BLaER1 (cell line): ENCODE measurements around the gene FPR1.

Source experiments
- H3K27ac ChIP-seq: shearing (Covaris generic); formaldehyde crosslinking; 2 replicates; pipeline ENCODE4 v1.8.1; 2022
- H3K27me3 ChIP-seq: shearing (Covaris generic); formaldehyde crosslinking; 2 replicates; pipeline ENCODE4 v1.8.1; 2022
- H3K36me3 ChIP-seq: shearing (Covaris generic); formaldehyde crosslinking; 2 replicates; pipeline ENCODE4 v1.8.1; 2022
- H3K4me1 ChIP-seq: shearing (Covaris generic); formaldehyde crosslinking; 2 replicates; pipeline ENCODE4 v1.8.1; 2022
- H3K4me2 ChIP-seq: shearing (Covaris generic); formaldehyde crosslinking; 2 replicates; pipeline ENCODE4 v1.8.1; 2022
- H3K4me3 ChIP-seq: shearing (Covaris generic); formaldehyde crosslinking; 2 replicates; pipeline ENCODE4 v1.8.1; 2022
- H3K9ac ChIP-seq: shearing (Covaris generic); formaldehyde crosslinking; 2 replicates; pipeline ENCODE4 v1.8.1; 2022
- H3K9me3 ChIP-seq: shearing (Covaris generic); formaldehyde crosslinking; 2 replicates; pipeline ENCODE4 v1.8.1; 2022
- H4K20me1 ChIP-seq: shearing (Covaris generic); formaldehyde crosslinking; 2 replicates; pipeline ENCODE4 v1.8.1; 2022
- Cebpa-rat ChIP-seq: shearing (Covaris generic); IDR thresholded peaks from 2 replicates; pipeline ENCODE4 v1.8.1; 2022

The FPR1 gene

GRCh38 chr19:51698296-51698695 lies 53.4 kb downstream of the FPR1 start:
- Histone ChIP-seq H4K20me1 (peaks cover 60% of the 10 kb centered on the region), H3K27ac (no peak overlapping the region), H3K36me3 (peaks cover 86% of the 10 kb centered on the region)

GRCh38 chr19:51697169-51697776 lies 54.4 kb downstream of the FPR1 start:
- H3K27ac ChIP-seq = no peak overlapping the region
- H3K9me3 ChIP-seq = no peaks in the 10 kb centered on the region
- H4K20me1 ChIP-seq = peaks cover 60% of the 10 kb centered on the region

More at GRCh38 chr19:51698296-51698695, 53.4 kb downstream of the FPR1 start:
- no peak overlapping the region for H3K4me2 ChIP-seq
- no peak overlapping the region for H3K4me3 ChIP-seq
- H3K9ac ChIP-seq = no peak overlapping the region
- H3K27me3 ChIP-seq = peaks cover 13% of the 10 kb centered on the region
- H3K4me1 ChIP-seq = peaks cover 15% of the 10 kb centered on the region
- TF ChIP-seq Cebpa-rat = no peak
- H3K9me3 ChIP-seq = no peaks in the 10 kb centered on the region

DNA sequence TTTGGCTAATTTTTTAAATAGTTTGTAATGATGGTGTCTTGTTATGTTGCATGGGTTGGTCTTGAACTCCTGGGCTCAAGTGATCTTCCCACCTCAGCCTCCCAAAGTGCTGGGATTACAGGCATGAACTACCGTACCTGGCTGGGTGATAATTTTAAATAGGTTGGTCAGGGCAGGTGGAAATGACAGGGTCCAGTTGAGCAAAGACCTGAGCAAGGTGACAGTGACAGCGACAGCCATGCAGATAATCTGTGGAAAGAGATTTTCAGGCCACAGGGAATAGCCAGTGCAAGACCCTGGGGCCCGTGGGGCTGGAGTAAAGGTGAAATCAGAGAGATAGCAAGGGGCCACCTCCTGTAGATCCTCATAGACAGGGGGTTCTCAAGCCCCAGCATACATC lies 55.1 kb downstream of the FPR1 start:
- H4K20me1 ChIP-seq = peaks cover 63% of the 10 kb centered on the region
- no peaks in the 10 kb centered on the region for H3K9me3 ChIP-seq
- peaks cover 94% of the 10 kb centered on the region for H3K36me3 ChIP-seq
- H3K27ac ChIP-seq = no peak overlapping the region
- no peak overlapping the region for H3K4me3 ChIP-seq
- TF ChIP-seq Cebpa-rat = no peak
- no peak overlapping the region for H3K4me2 ChIP-seq
- H3K27me3 ChIP-seq = no peaks in the 10 kb centered on the region
- no peak overlapping the region for H3K9ac ChIP-seq
- peaks cover 14% of the 10 kb centered on the region for H3K4me1 ChIP-seq

More at GRCh38 chr19:51697169-51697776, 54.4 kb downstream of the FPR1 start:
- Histone ChIP-seq H3K4me3 (no peak overlapping the region), H3K27me3 (peaks cover 3% of the 10 kb centered on the region; the same call in 1 of the 2 replicates), H3K4me2 (no peak overlapping the region), H3K36me3 (peaks cover 97% of the 10 kb centered on the region), H3K9ac (no peak overlapping the region), H3K4me1 (peaks cover 13% of the 10 kb centered on the region)
- TF ChIP-seq Cebpa-rat = no peak
